GM18867 (cell line): ENCODE measurements around the gene DNAAF5.
"Not testable (repeated sequence)": the region's sequence is repeated elsewhere in the genome, so short reads cannot be mapped to it uniquely, and the experiment has no call there.

Experiments
- ATAC-seq: cut with Tn5 transposase; IDR thresholded peaks from one replicate; pipeline ENCODE4 v1.9.1; 2021; ENCODE audit warnings: mild to moderate bottlenecking, moderate library complexity; ENCODE audit not compliant: unreplicated experiment

Gene DNAAF5

GRCh38 chr7:729140-730000 is 2.9 kb downstream of the DNAAF5 start:
- ATAC-seq = no peak

GRCh38 chr7:730501-731439 is 4.3 kb downstream of the DNAAF5 start:
- no peak for ATAC-seq

- no peak for ATAC-seq
Measured at GRCh38 chr7:731440-732085, 5.1 kb downstream of the DNAAF5 start.

- no peak for ATAC-seq
Measured at GRCh38 chr7:732094-732541, 5.6 kb downstream of the DNAAF5 start.

GRCh38 chr7:732556-732955 is 6.1 kb downstream of the DNAAF5 start:
- no peak for ATAC-seq

- ATAC-seq = no peak
Measured at GRCh38 chr7:734214-734613, 7.7 kb downstream of the DNAAF5 start.

- no peak for ATAC-seq
Measured at GRCh38 chr7:734808-735207, 8.3 kb downstream of the DNAAF5 start.

GRCh38 chr7:738241-738640 is 11.7 kb downstream of the DNAAF5 start:
- no peak for ATAC-seq

- no peak for ATAC-seq
Measured at GRCh38 chr7:738723-739454, 12.4 kb downstream of the DNAAF5 start.

- ATAC-seq = no peak
Measured at GRCh38 chr7:739455-739982, 13.0 kb downstream of the DNAAF5 start.

- no peak for ATAC-seq
Measured at GRCh38 chr7:739983-740942, 13.8 kb downstream of the DNAAF5 start.

GRCh38 chr7:741191-741671 is 14.7 kb downstream of the DNAAF5 start:
- no peak for ATAC-seq

- ATAC-seq = no peak
Measured at GRCh38 chr7:741850-742249, 15.4 kb downstream of the DNAAF5 start.

- no peak for ATAC-seq
Measured at GRCh38 chr7:742791-743190, 16.3 kb downstream of the DNAAF5 start.

- not testable (repeated sequence) for ATAC-seq
Measured at GRCh38 chr7:743341-744127, 17.0 kb downstream of the DNAAF5 start.

- not testable (repeated sequence) for ATAC-seq
Measured at GRCh38 chr7:744128-744520, 17.6 kb downstream of the DNAAF5 start.

GRCh38 chr7:744854-745430 is 18.4 kb downstream of the DNAAF5 start:
- no peak for ATAC-seq
